GM18502 (cell line): Measurements from ENCODE around the gene NCKIPSD.

Source experiments
- ATAC-seq: cut with Tn5 transposase; IDR thresholded peaks from one replicate; pipeline ENCODE4 v1.9.1; 2021; ENCODE audit warnings: mild to moderate bottlenecking; ENCODE audit not compliant: unreplicated experiment, poor library complexity

Gene NCKIPSD

GRCh38 chr3:48679411-48680391 lies 6.0 kb downstream of the NCKIPSD start:
- ATAC-seq: no peak

DNA sequence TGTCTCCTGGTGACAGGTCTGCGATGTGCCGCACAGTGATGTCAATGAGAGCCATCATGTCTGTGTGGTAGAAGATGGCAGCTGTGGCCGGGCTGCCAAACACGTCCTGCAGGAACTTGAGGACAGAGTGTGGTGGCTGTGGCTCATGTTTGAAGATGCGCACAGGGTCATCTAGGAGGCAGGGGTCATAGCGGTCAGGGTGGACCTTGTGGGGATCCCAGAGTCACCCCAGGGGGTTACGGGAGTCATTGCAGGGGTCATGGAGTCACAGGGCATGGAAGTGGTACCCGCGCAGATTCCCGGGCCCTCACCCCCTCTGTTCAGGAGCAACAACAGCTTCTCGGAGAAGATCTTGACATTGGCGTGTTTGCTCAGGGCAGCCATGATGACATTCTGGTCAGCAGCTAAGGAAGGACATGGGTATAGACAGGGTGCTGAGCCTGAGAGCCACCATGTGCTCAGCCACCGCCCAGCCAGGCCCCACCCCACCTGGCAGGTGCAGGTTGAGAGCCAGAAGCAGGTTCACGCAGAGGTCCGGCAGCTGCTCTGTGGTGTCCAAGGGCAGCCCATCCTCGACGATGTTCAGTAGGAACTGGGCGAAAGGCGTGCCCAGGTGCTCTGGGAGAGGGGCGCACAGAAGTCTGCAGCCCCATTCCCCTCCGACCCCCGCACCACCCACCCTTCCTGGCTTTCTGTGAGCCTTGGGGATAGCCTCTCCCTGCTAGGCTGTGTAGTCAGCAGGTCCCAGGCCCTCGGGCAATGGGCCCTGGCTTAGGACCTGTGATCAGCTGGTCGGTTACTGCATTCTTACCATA lies 6.9 kb downstream of the NCKIPSD start:
- ATAC-seq: no peak

DNA sequence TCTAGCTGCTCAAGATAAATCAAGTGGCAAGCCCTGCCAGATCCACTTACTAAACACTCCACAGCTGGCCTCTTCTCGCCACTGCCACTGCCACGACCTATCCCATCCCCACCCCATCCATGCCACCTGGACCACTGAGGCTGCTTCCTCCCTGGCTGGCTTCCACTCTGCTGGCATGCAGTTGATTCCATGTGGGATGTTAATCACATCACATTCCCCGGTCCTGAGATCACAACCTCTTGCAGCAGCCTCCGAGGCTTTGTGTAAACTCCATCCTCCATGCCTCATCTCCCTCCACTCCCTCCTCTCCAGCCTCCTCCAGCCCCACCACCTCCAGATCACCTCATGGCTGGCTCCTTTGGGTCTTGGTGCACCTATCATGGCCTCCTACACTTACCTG lies 7.7 kb downstream of the NCKIPSD start:
- ATAC-seq: no peak

- no peak for ATAC-seq
These were observed 11.2 kb downstream of the NCKIPSD start for GRCh38 chr3:48674505-48674904.

DNA sequence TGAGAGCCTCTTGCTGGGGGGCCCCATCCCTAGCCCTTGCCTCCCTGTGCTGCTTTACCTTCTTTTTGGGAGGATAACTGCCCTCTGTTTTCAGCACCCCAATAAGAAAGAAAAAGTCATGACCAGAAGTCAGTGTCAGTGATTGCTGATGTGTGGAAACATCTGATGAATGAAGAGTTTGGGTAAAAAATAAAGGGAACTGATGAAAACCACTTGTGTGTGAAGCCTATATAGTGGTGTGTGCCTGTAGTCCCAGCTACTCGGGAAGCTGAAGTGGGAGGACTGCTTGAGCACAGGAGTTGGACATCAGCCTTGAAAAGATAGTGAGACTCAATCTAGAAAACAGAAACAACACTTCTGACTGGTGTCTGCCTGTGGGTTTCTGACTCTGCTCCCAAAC lies 13.2 kb downstream of the NCKIPSD start:
- no peak for ATAC-seq

- ATAC-seq: no peak
These were observed 20.8 kb downstream of the NCKIPSD start for GRCh38 chr3:48664929-48665328.

DNA sequence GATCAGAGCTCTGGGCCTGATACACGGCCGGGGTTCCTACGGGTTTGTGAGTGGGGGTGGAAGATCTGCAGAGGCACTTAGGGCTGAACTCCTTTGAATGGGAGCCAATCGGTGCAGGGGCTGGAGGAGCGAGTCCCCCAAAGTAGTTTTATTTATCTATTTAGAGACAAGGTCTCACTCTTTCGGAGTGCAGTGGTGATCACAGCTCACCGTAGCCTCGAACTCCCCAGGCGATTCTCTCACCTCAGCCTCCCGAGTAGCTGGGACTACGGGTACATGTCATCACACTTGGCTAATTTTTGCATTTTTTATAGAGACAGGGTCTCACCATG lies 21.4 kb downstream of the NCKIPSD start:
- ATAC-seq: no peak

DNA sequence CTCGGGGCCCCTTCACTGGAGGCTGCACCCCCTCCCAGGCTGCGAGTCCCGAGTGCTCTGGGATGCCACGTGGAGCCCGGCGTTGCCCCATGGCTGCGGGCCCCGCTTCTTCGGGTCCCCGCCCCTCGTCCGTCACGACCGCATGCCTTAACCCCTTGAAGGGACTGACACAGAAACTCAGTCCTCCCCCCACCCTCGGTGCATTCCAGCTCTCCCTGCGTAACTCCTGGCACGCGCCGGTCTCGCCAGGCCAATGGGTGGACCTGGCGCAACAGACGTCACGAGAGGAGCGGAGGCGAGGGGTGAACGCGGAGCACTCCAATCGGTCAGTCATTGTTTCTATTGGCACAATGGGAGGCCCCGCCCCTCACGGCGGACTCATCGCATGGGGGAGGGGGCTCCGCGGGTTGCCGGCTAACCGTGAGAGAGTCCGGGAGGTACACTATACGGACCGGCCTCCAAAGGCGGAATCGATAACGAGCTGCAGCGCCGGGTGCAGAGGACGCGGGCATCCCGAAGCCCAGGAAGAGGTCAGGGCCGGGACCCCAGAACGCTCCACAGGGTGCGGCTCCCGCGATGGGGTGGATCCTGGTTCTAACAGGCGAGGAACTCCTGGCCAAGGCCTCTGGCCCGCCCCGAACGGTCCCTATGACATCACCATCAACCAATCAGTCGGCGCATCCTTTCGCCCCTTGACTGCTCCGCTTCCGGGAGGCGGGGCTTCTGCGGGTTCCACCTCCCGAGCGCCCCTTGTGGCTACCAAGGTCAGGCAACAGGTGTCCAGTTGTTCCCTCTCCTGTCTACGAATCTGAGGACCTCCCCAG lies 22.0 kb downstream of the NCKIPSD start:
- peak; percentile 87 for ATAC-seq

GRCh38 chr3:48662753-48663488 lies 22.8 kb downstream of the NCKIPSD start, which contains the start of gene CELSR3:
TSS of gene CELSR3 (minus strand) at chr3:48662886. CDS start at chr3:48662634, 252 bp downstream.
- no peak for ATAC-seq

DNA sequence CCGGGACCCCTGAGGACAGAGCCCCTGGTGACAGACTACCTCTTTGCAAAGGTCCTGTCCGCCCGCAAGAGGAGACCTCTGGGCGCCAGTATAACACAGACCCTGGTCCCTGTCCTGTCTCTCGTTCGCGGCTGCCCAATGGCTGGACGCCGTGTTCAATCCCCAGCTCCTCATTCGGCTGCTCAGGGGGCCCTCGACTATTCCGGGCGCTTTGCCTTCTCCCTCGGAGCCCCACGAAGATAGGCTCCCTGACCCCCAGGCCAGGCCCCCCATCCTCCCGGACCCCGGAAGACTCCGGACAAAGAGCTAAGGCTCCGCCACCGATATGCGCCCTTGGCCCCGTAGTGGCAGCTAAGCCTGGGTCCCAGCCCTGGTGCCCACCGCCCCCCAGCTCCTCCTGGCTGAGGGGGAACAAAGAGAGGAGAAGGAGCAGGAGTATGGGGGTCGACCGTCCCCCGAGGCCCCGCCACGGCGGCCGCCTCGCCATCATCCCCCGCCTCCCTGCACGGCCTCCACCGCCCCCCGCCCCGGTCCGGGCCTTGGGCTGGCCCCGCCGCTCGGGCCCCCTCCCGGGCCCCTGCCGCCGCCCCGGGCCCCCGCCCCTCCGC lies 23.5 kb downstream of the NCKIPSD start:
- no peak for ATAC-seq

- no peak for ATAC-seq
These were observed 24.1 kb downstream of the NCKIPSD start for GRCh38 chr3:48661501-48662144.

DNA sequence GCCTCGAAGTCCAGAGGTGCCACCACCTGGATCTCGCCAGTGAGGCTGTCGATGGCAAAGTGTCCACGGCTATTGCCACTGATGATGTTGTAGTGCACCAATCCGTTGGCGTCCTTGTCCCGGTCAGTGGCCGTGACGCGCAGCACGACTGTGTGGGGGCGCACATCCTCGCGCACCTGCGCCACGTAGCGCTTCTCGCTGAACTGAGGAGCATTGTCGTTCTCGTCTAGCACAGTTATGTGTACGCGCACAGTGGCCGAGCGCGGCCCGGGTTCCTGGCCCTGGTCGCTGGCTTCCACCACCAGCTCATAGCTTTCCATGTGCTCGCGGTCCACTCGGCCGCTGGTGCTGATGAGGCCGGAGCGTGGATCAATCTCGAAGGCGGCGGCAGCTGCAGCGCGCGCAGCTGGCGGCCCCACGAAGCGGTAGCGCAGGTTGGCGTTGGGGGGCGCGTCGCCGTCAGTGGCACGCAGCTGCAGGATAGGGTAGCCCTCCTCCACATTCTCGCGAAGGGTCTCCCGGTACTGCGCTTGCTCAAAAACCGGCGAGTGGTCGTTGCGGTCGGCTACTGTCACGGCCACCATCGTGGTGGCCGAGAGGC lies 24.8 kb downstream of the NCKIPSD start:
- no peak for ATAC-seq

- no peak for ATAC-seq
These were observed 28.9 kb downstream of the NCKIPSD start for GRCh38 chr3:48656841-48657281.

- ATAC-seq: peak; percentile 65
These were observed 29.5 kb downstream of the NCKIPSD start for GRCh38 chr3:48656061-48656840.

DNA sequence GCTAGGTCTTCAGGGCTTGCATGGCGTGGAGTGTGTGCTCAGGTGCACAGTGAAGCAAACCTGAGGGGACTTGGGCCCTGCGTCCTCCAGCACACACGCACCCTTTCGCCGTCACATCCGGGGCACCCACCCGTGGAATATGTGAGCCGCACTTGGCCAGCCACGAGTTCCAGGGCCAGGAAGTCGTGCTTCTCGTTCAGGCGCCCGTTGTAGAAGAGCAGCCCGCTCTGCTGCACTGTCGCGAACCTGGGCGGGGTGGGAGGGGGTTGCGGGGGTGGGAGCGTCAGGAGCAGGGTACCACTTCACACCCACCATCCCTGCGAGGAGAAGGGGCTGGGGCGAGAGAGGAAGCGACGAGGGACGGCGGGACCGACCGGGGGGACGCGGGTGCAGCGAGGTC lies 30.1 kb downstream of the NCKIPSD start:
- ATAC-seq: no peak

DNA sequence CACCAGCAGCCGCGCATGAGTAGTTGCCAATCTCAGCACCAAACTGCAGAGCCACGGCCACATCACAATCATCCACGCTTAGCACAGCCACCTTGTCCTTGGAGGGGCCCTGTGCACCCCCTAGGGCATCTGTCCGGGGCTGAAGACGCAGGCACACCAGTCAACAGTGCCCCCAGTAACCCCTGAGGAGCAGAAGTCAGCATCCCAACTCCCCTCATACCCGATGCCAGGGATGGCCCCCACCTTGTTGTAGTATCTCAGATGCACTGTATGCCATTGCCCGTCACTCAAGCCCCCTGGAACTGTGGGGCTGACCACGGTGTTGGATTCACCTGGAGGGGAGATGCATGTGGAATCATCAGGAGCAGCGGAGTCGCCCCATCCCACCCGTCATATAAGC lies 30.7 kb downstream of the NCKIPSD start:
- no peak for ATAC-seq

GRCh38 chr3:48652923-48653715 lies 32.6 kb downstream of the NCKIPSD start:
- no peak for ATAC-seq
